ENCODE measurements around the gene CSF1R. TPM values are rescaled to one million over a fixed set of nuclear protein-coding genes. Genes with fewer than 3 reads are reported as not detected.

CSF1R gene
- polyA plus RNA-seq, 1 donor from 2014 or later: not detected

Small RNA genes within 50 kb of the gene (small RNA-seq; reads per million reads assigned to genes)
- 0 to 1.2 (median 0) reads per million in 3 experiments for gene RF00019

Other genes with a start within 250 kb of the CSF1R start
- gene PDE6A, start 141.8 kb downstream of the CSF1R start, polyA plus RNA-seq: not detected in 2 replicates
- gene SLC26A2, start 125.8 kb downstream of the CSF1R start, polyA plus RNA-seq: 5.3 and 5.4 TPM in 2 replicates
- 3.0 and 6.5 TPM in 2 replicates for gene TIGD6, start 85.9 kb downstream of the CSF1R start, polyA plus RNA-seq
- 66.6 and 68.4 TPM in 2 replicates for gene HMGXB3, start 85.8 kb downstream of the CSF1R start, polyA plus RNA-seq
- gene PDGFRB, start 69.3 kb upstream of the CSF1R start, polyA plus RNA-seq: not detected in 2 replicates
- gene CDX1, start 80.2 kb upstream of the CSF1R start, polyA plus RNA-seq: not detected in 2 replicates
- gene SLC6A7, start 103.5 kb upstream of the CSF1R start, polyA plus RNA-seq: 1.5 and 4.6 TPM in 2 replicates
- 61.7 and 73.9 TPM in 2 replicates for gene CAMK2A, start 203.2 kb upstream of the CSF1R start, polyA plus RNA-seq
- not detected in 2 replicates for gene ARSI, start 216.4 kb upstream of the CSF1R start, polyA plus RNA-seq

Measured in neural cell (in vitro differentiated cells).